Middle frontal gyrus (tissue), 1 donor: ENCODE measurements around the gene CD6.

ENCODE experiments used
- DNase-seq: peaks from one replicate; pipeline ENCODE4 v3.0.0-alpha.2; 2015; ENCODE audit warnings: low spot score; ENCODE audit errors: extremely low spot score

CD6 gene

GRCh38 chr11:61007956-61008896, 36.7 kb downstream of the CD6 start:
- no peak for DNase-seq

- no peak for DNase-seq
Observed at GRCh38 chr11:61008971-61009370, 37.5 kb downstream of the CD6 start.

- DNase-seq = no peak
Observed at GRCh38 chr11:61009392-61010275, 38.2 kb downstream of the CD6 start.

- no peak for DNase-seq
Observed at GRCh38 chr11:61010466-61011228, 39.2 kb downstream of the CD6 start.

- no peak for DNase-seq
Observed at GRCh38 chr11:61011229-61011870, 39.9 kb downstream of the CD6 start.

GRCh38 chr11:61011950-61012736, 40.7 kb downstream of the CD6 start:
- DNase-seq = no peak

GRCh38 chr11:61012737-61013215, 41.3 kb downstream of the CD6 start:
- no peak for DNase-seq

- no peak for DNase-seq
Observed at GRCh38 chr11:61018059-61018458, 46.6 kb downstream of the CD6 start.

- DNase-seq = no peak
Observed at GRCh38 chr11:61019037-61019831, 47.8 kb downstream of the CD6 start.

- no peak for DNase-seq
Observed at GRCh38 chr11:61019832-61020405, 48.4 kb downstream of the CD6 start.

- DNase-seq = no peak
Observed at GRCh38 chr11:61020551-61021235, 49.2 kb downstream of the CD6 start.

- DNase-seq = no peak
Observed at GRCh38 chr11:61021661-61022212, 50.3 kb downstream of the CD6 start.

- no peak for DNase-seq
Observed at GRCh38 chr11:61022311-61023085, 51.0 kb downstream of the CD6 start.

GRCh38 chr11:61023086-61023965, 51.8 kb downstream of the CD6 start:
- no peak for DNase-seq

- DNase-seq = no peak
Observed at GRCh38 chr11:61023966-61024295, 52.5 kb downstream of the CD6 start.
